Coronary artery (tissue), 2 donors: ENCODE results near the gene ZNF618.

Experiments
- DNase-seq: peaks from one replicate; pipeline ENCODE4 v3.0.0-alpha.2; 2017; ENCODE audit warnings: low spot score
- H3K27ac ChIP-seq, 2 donors: fragments of 200-600 bp; sonication (generic); one replicate each; pipeline ENCODE4 v1.5.1; 2016 to 2019
- H3K4me3 ChIP-seq: fragments of 200-600 bp; sonication (generic); 2 replicates; pipeline ENCODE4 v1.5.1; 2016; ENCODE audit warnings: mild to moderate bottlenecking, moderate library complexity
- TF ChIP-seq, protein P1 (sequence below): fragments of 200-600 bp; sonication (generic); IDR thresholded peaks from one replicate; pipeline ENCODE4 v1.5.1; 2019; ENCODE audit warnings: antibody characterized with exemption

The ZNF618 gene

DNA sequence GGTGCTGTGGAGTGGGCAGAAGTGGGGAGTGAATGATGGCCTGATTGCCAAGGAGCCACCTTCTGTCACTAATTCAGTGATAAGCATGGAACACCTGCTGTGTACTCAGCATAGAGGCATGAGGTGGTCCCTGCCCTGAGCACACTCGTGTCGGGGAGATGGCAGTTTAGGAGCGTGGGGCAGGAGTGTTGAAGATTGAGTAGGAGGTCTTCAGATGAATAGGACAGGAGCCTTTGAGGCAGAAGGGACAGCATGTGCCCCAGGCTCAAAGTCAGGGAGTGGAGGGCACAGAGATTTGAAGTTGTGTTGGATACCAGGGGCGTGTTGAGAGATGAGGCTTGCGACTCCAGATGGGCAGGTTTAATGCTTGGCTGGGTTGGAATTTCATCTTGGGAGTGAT lies 55.0 kb downstream of the ZNF618 start:
- TF ChIP-seq, protein P1, sequence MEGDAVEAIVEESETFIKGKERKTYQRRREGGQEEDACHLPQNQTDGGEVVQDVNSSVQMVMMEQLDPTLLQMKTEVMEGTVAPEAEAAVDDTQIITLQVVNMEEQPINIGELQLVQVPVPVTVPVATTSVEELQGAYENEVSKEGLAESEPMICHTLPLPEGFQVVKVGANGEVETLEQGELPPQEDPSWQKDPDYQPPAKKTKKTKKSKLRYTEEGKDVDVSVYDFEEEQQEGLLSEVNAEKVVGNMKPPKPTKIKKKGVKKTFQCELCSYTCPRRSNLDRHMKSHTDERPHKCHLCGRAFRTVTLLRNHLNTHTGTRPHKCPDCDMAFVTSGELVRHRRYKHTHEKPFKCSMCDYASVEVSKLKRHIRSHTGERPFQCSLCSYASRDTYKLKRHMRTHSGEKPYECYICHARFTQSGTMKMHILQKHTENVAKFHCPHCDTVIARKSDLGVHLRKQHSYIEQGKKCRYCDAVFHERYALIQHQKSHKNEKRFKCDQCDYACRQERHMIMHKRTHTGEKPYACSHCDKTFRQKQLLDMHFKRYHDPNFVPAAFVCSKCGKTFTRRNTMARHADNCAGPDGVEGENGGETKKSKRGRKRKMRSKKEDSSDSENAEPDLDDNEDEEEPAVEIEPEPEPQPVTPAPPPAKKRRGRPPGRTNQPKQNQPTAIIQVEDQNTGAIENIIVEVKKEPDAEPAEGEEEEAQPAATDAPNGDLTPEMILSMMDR: no peak
- H3K27ac ChIP-seq: no peak overlapping the region
- peak; percentile 28 for DNase-seq
- H3K4me3 ChIP-seq: no peak overlapping the region

DNA sequence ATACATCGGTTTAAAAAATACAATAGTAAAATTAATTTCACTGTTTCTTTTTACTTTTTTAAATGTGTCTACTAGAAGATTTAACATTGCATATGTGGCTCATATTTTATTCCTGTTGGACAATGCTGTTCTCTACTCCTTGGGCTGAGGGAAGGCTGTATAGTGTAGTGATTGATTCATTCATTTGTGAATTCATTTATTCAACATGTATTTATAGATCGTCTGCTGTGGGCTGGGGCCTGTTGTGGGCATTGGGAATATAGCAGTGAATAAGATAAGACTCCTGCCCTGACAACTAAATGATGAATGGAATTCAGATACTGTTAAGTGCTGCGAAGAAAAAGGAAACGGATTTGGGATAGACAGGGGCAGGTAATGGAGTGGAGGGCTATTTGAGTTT lies 55.7 kb downstream of the ZNF618 start:
- no peak overlapping the region for H3K4me3 ChIP-seq
- no peak for DNase-seq
- TF ChIP-seq, protein P1: no peak
- H3K27ac ChIP-seq: no peak overlapping the region

DNA sequence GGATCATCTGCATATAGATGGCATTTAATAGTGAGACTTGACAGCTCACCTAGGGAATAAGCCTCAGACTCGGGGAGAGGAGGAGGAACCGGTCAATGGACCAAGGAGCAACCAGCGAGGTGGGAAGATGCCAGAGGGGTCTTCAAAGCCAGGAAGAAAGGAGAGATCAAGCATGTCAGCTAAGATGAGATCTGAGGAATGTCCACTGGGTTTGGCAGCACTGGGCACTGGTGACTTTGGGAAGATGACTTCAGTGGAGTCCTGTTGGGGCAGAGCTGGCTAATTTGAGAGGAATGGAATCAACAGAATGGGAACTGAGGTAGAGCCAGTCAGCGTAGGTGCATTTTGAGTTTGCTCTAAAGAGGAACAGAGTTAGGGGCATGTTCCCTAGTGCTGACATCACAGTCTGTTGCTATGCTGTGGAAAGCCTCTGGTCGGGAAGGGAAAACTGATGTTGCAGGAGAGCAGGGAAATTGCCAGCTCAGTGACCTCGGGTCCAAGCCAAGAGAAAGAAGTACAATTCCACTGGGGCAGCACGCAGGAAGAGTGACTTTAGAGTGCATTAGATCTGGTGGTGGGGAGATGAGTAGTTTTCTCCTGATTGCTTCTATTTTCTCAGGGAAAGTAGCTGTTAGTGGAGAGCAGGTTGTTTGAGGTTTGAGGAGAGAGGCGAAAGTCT lies 56.9 kb downstream of the ZNF618 start:
- Histone ChIP-seq H3K4me3 (no peak overlapping the region), H3K27ac (peak overlapping the region; percentile 64 to 69)
- TF ChIP-seq, protein P1: no peak
- DNase-seq: peak; percentile 80

DNA sequence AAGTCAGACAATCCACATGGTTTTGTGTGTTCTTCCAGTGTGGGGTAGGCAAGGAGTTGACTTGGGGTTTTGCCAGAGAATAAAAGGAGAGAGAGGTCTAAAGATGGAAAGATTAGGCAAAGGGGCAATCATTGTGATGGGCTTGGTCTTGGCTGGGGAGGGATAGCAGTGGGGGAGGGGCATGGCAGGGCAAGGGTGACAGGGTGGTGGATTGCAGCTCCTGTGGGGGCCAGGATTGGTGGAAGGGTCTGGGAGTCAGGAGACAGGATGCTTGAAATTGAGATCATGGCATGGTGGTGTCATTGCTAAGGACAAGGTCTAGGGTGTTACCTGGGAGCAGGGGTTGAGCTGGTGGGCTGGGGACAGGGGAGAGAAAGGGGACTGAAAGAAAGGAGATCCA lies 57.6 kb downstream of the ZNF618 start:
- no peak overlapping the region for H3K4me3 ChIP-seq
- peak; percentile 54 for DNase-seq
- TF ChIP-seq, protein P1: no peak
- H3K27ac ChIP-seq: peak overlapping the region; percentile 64 to 69

DNA sequence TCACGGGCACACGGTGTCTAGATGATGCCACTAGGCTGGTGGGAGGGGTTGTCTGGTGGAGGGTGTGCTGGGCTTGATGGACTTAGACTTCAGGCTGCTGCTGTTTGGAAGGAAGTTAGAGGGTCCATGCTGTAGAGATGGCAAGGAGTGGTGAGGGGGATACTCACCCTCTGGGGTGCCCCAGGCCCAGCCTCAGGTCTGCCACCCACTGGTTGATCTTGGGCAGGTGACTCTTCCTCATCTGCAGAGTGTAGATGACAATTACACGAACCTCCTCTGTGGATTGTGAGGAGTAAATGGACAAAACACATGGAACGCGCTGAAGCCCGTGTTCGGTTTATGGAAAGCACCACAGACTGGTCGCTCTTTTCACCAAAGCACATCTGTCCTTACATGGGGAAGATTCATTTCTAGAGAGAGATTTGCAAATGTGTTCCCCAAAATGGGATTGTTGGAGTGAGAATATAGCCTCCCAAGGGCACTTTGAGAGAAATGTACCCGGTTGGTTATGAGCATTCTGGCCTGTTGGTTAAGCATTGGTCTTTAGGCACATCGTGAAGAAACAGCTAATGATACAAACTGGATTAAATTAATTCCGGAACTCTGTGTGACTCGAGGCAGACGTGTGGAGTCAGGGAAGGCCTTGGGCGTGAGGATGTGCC lies 58.2 kb downstream of the ZNF618 start:
- H3K27ac ChIP-seq: no peak overlapping the region
- H3K4me3 ChIP-seq: no peak overlapping the region
- DNase-seq: peak; percentile 36
- TF ChIP-seq, protein P1: no peak

DNA sequence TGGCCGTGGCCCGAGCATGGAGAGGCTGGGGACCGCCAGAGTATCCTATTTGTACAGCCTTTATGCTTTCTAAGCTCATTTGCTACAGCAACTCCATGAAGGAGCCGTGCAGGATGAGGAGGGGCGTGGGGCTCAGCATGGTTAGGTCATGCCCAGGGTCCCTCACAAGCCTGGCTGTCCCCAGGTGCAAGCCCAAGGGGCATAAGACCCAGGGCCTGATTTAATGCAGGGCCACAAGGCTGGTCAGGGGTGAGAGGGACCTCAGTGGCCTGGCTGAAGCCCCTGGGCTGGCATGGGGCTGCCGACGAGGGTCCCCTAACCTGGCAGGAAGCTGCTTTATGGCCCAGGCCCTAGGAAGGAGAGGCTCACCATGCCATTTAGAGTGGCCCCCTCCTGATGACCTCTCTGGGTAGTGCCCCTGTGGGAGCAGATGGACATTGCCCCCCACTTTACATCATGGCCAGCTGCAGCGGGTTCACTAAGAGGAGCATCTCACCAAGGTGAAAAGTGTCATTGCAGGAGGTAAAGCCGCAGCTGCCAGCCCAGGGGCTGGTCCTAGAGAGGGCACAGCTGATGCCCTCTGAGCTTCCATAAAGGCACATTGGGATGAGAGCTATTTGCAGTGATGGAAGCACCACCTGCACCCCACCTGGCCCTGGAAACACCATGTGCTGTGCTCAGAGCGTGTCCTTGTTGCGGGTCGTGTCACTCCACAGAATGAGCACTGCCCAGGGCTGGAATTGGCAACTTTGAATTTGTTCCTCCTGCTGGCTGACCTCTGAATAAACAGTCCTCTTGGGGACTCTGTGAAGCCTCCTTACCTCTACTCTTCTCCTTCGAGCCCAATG lies 58.9 kb downstream of the ZNF618 start:
- Histone ChIP-seq H3K27ac (no peak overlapping the region), H3K4me3 (no peak overlapping the region)
- peak; percentile 69 for DNase-seq
- TF ChIP-seq, protein P1: no peak
